ENCODE data around the gene TMEM62. TPM values are rescaled to one million over a fixed set of nuclear protein-coding genes. Genes with fewer than 3 reads are reported as not detected.

Gene TMEM62
- total and polyA plus RNA-seq, 10 donors = 17.7 to 47.7 (median 29.9) TPM

GRCh38 chr15:43107751-43108150 lies 25.6 kb upstream of the TMEM62 start:
- peak overlapping the region in 3 of 8 donors; percentile 91 to 95 (median 93) for H3K27ac ChIP-seq
- WGBS, 5 donors = 73 to 86% (median 83%) methylated on average over 1 of the region's 1 CpG
- no peaks in the 10 kb centered on the region for H3K27me3 ChIP-seq (replicated peaks in 1 of 7)
- H3K4me1 ChIP-seq = peaks cover 17 to 51% (median 34%) of the 10 kb centered on the region in 6 donors
- no peak for TF ChIP-seq POLR2AphosphoS5 (IDR thresholded peaks at IDR 0.05)
- TF ChIP-seq POLR2A (IDR thresholded peaks at IDR 0.05) = no peak
- no peak for TF ChIP-seq CTCF (IDR thresholded peaks at IDR 0.05 in 8 of 11, conservative IDR thresholded peaks at IDR 0.05 in 3 of 11)
- peaks cover 0 to 4% (median 0%) of the 10 kb centered on the region in 6 donors for H3K36me3 ChIP-seq
- no peak for DNase-seq
- no peak overlapping the region for H3K4me3 ChIP-seq
- intact Hi-C loops (cut with DNase I; ENCODE audit: low total_unique reads) = no loop called here
- no peaks in the 10 kb centered on the region for H3K9me3 ChIP-seq

DNA sequence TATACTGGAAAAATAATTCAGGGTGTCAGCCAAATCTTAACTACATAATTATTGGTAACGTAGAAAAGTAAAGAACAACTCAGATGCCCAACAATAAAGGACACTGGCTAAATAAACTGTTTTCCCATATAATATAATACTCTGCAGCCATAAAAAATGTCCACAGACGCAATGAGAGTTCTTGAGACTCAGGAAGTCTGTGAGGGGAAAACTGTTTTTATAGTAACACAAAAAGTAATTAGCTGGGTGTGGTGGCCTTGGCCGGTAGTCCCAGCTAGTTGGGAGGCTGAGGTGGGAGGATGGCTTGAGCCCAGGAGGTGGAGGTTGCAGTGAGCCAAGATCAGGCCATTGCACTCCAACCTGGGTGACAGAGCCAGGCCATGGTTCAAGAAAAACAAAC lies 22.0 kb upstream of the TMEM62 start:
- H3K36me3 ChIP-seq = no peaks in the 10 kb centered on the region
- intact Hi-C loops (cut with DNase I; ENCODE audit: low total_unique reads) = no loop called here
- 72 to 86% (median 77%) methylated on average over 3 of the region's 3 CpGs for WGBS, 5 donors

DNA sequence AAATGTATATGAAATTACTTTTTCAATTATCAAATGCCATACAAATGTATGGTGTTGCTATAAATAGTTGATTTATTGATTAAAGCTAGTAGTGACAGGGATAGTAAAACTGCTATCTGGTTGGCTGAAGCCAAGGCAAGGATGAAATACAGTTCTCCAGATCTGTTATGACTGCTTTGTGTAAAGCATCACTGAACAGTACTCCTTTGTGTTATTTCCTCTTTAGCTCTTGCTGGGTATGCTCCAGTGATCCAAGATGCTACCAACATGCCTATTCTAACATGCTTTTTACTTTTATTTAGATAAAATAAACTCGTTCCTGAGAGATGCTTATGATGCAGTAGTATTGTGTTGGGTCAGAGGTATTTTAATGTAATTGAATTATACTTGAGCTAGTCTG lies 15.1 kb upstream of the TMEM62 start:
- TF ChIP-seq CTCF (IDR thresholded peaks at IDR 0.05 in 8 of 11, conservative IDR thresholded peaks at IDR 0.05 in 3 of 11) = no peak
- TF ChIP-seq POLR2AphosphoS5 (IDR thresholded peaks at IDR 0.05) = no peak
- no peak for TF ChIP-seq POLR2A (IDR thresholded peaks at IDR 0.05)
- intact Hi-C loops (cut with DNase I; ENCODE audit: low total_unique reads) = no loop called here
- Histone ChIP-seq H3K4me3 (no peak overlapping the region), H3K9me3 (no peaks in the 10 kb centered on the region), H3K27ac (peak overlapping the region in 6 of 8 donors; percentile 13 to 47 (median 30)), H3K27me3 (replicated peaks in 1 of 7) (no peaks in the 10 kb centered on the region), H3K36me3 (no peaks in the 10 kb centered on the region), H3K4me1 (peaks cover 0 to 25% (median 7%) of the 10 kb centered on the region in 6 donors)
- no peak for DNase-seq
- 48 to 69% (median 53%) methylated on average over 1 of the region's 1 CpG for WGBS, 5 donors

More for the DNA sequence above, 22.0 kb upstream of the TMEM62 start:
- H3K4me1 ChIP-seq = peaks cover 0 to 22% (median 7%) of the 10 kb centered on the region in 6 donors
- no peak overlapping the region for H3K4me3 ChIP-seq
- TF ChIP-seq CTCF (IDR thresholded peaks at IDR 0.05 in 8 of 11, conservative IDR thresholded peaks at IDR 0.05 in 3 of 11) = no peak
- TF ChIP-seq POLR2AphosphoS5 (IDR thresholded peaks at IDR 0.05) = no peak
- no peak for TF ChIP-seq POLR2A (IDR thresholded peaks at IDR 0.05)
- DNase-seq = no peak
- no peaks in the 10 kb centered on the region for H3K27me3 ChIP-seq (replicated peaks in 1 of 7)
- no peak overlapping the region for H3K27ac ChIP-seq
- H3K9me3 ChIP-seq = no peaks in the 10 kb centered on the region

- TF ChIP-seq POLR2A (IDR thresholded peaks at IDR 0.05) (no peak), POLR2AphosphoS5 (IDR thresholded peaks at IDR 0.05) (no peak), CTCF (IDR thresholded peaks at IDR 0.05 in 8 of 11, conservative IDR thresholded peaks at IDR 0.05 in 3 of 11) (no peak)
- 78 to 90% (median 89%) methylated on average over 2 of the region's 2 CpGs for WGBS, 5 donors
Observed at GRCh38 chr15:43118829-43119228, 14.6 kb upstream of the TMEM62 start.

More at GRCh38 chr15:43118829-43119228, 14.6 kb upstream of the TMEM62 start:
- Histone ChIP-seq H3K4me3 (no peak overlapping the region), H3K9me3 (no peaks in the 10 kb centered on the region), H3K27ac (peak overlapping the region in 5 of 8 donors; percentile 16 to 47 (median 39)), H3K36me3 (no peaks in the 10 kb centered on the region), H3K27me3 (replicated peaks in 1 of 7) (no peaks in the 10 kb centered on the region), H3K4me1 (peaks cover 0 to 30% (median 9%) of the 10 kb centered on the region in 6 donors)
- intact Hi-C loops (cut with DNase I; ENCODE audit: low total_unique reads) = no loop called here
- DNase-seq = no peak

All from spleen (tissue), 11 donors.